HEK293T (cell line): ENCODE data around the gene RBM20.
"Not testable (repeated sequence)": the region's sequence is repeated elsewhere in the genome, so short reads cannot be mapped to it uniquely, and the experiment has no call there.

Experiments
- CTCF ChIA-PET: fragments of 350-600 bp; formaldehyde crosslinking; extraction: SDS; loops from one replicate; lab custom pipeline; 2021; ENCODE audit warnings: antibody characterized with exemption, inconsistent platforms; lab: Yijun Ruan, JAX
- POLR2A ChIA-PET: fragments of 350-600 bp; formaldehyde crosslinking; extraction: SDS; loops from one replicate; lab custom pipeline; 2020; ENCODE audit warnings: antibody characterized with exemption, inconsistent platforms; lab: Yijun Ruan, JAX
- DNase-seq: peaks from one replicate; pipeline ENCODE4 v3.0.0; 2012; ENCODE audit warnings: mixed read lengths; ENCODE audit errors: extremely low spot score
- ARNT ChIP-seq: fragments of 450-650 bp; IDR thresholded peaks from 2 replicates; pipeline ENCODE4 v1.6.1; 2017; ENCODE audit warnings: mild to moderate bottlenecking
- BHLHE40 ChIP-seq: fragments of 450-650 bp; IDR thresholded peaks from 2 replicates; pipeline ENCODE4 v1.6.1; 2016; ENCODE audit warnings: mild to moderate bottlenecking, moderate library complexity, borderline replicate concordance
- CTBP1 ChIP-seq: fragments of 450-650 bp; IDR thresholded peaks from 2 replicates; pipeline ENCODE4 v1.6.1; 2016; ENCODE audit warnings: borderline replicate concordance
- ELF4 ChIP-seq: fragments of 450-650 bp; IDR thresholded peaks from 2 replicates; pipeline ENCODE4 v1.6.1; 2017; ENCODE audit warnings: antibody characterized with exemption
- FOXA1 ChIP-seq: fragments of 450-650 bp; IDR thresholded peaks from 2 replicates; pipeline ENCODE4 v1.6.1; 2016; ENCODE audit warnings: mild to moderate bottlenecking
- FOXK2 ChIP-seq: fragments of 450-650 bp; IDR thresholded peaks from 2 replicates; pipeline ENCODE4 v1.6.1; 2016; ENCODE audit warnings: mild to moderate bottlenecking
- FOXM1 ChIP-seq: fragments of 450-650 bp; IDR thresholded peaks from 2 replicates; pipeline ENCODE4 v1.6.1; 2017; ENCODE audit warnings: mild to moderate bottlenecking, borderline replicate concordance
- HDGF ChIP-seq: fragments of 450-650 bp; IDR thresholded peaks from 2 replicates; pipeline ENCODE4 v1.6.1; 2017; ENCODE audit warnings: antibody characterized with exemption, borderline replicate concordance
- L3MBTL2 ChIP-seq: fragments of 450-650 bp; conservative IDR thresholded peaks from 2 replicates; pipeline ENCODE4 v1.6.1; 2016; ENCODE audit warnings: mild to moderate bottlenecking
- LEF1 ChIP-seq: fragments of 450-650 bp; IDR thresholded peaks from 2 replicates; pipeline ENCODE4 v1.6.1; 2017; ENCODE audit warnings: mild to moderate bottlenecking, borderline replicate concordance
- NFRKB ChIP-seq: fragments of 450-650 bp; IDR thresholded peaks from 2 replicates; pipeline ENCODE4 v1.6.1; 2016; ENCODE audit warnings: mild to moderate bottlenecking, moderate library complexity
- PKNOX1 ChIP-seq: fragments of 450-650 bp; IDR thresholded peaks from 2 replicates; pipeline ENCODE4 v1.6.1; 2016
- SP1 ChIP-seq: fragments of 450-650 bp; IDR thresholded peaks from 2 replicates; pipeline ENCODE4 v1.6.1; 2017
- SUZ12 ChIP-seq: fragments of 450-650 bp; IDR thresholded peaks from 2 replicates; pipeline ENCODE4 v1.6.1; 2016; ENCODE audit warnings: mild to moderate bottlenecking
- TARDBP ChIP-seq: fragments of 450-650 bp; IDR thresholded peaks from 2 replicates; pipeline ENCODE4 v1.6.1; 2016
- ZNF384 ChIP-seq: fragments of 450-650 bp; IDR thresholded peaks from 2 replicates; pipeline ENCODE4 v1.6.1; 2016

Gene RBM20

GRCh38 chr10:110865186-110865808 is 221.2 kb downstream of the RBM20 start:
- CTCF ChIA-PET: interaction anchor here (1.2 kb wide), 1 partner anchor 22 kb away, joined by 8 read pairs; no protein-coding TSS in a partner anchor
- POLR2A ChIA-PET: no interaction called here
- no peak for TF ChIP-seq TARDBP
- no peak for TF ChIP-seq BHLHE40
- no peak for TF ChIP-seq CTBP1
- no peak for TF ChIP-seq SUZ12
- no peak for TF ChIP-seq HDGF
- TF ChIP-seq PKNOX1: no peak
- TF ChIP-seq LEF1: no peak
- TF ChIP-seq NFRKB: no peak
- TF ChIP-seq FOXK2: no peak
- no peak for TF ChIP-seq SP1
- no peak for TF ChIP-seq ELF4
- TF ChIP-seq ARNT: no peak
- no peak for TF ChIP-seq FOXM1
- no peak for DNase-seq

GRCh38 chr10:110865809-110866482 is 221.8 kb downstream of the RBM20 start:
- peak; percentile 82 for TF ChIP-seq PKNOX1
- no peak for TF ChIP-seq LEF1
- POLR2A ChIA-PET: no interaction called here
- CTCF ChIA-PET: interaction anchor here (1.2 kb wide), 1 partner anchor 23 kb away, joined by 8 read pairs; no protein-coding TSS in a partner anchor
- DNase-seq: no peak

GRCh38 chr10:110867011-110867806 is 223.1 kb downstream of the RBM20 start:
- not testable (repeated sequence) for DNase-seq
- CTCF ChIA-PET: interaction anchor here (0.6 to 2.0 kb wide), 3 partner anchors 9 to 54 kb away, joined by 4 to 7 read pairs (median 5); no protein-coding TSS in a partner anchor

GRCh38 chr10:110867807-110868465 is 223.8 kb downstream of the RBM20 start:
- ChIA-PET CTCF (interaction anchor here (2.0 kb wide), 1 partner anchor 9 kb away, joined by 7 read pairs; no protein-coding TSS in a partner anchor), POLR2A (interaction anchor here (0.6 to 1.6 kb wide), 3 partner anchors 9 to 51 kb away, joined by 3 to 7 read pairs (median 3); partner anchors contain the start of genes BBIP1 and SHOC2)
- no peak for TF ChIP-seq PKNOX1
- DNase-seq: no peak

More at GRCh38 chr10:110867011-110867806, 223.1 kb downstream of the RBM20 start:
- POLR2A ChIA-PET: interaction anchor here (1.0 to 1.6 kb wide), 2 partner anchors 8 to 15 kb away, joined by 3 to 7 read pairs; no protein-coding TSS in a partner anchor

GRCh38 chr10:110868981-110869380 is 224.8 kb downstream of the RBM20 start:
- DNase-seq: no peak
- ChIA-PET CTCF (no interaction called here), POLR2A (interaction anchor here (1.6 kb wide), 1 partner anchor 10 kb away, joined by 7 read pairs; no protein-coding TSS in a partner anchor)
- no peak for TF ChIP-seq SUZ12
- no peak for TF ChIP-seq ELF4
- TF ChIP-seq ARNT: no peak
- TF ChIP-seq PKNOX1: no peak
- no peak for TF ChIP-seq HDGF
- no peak for TF ChIP-seq BHLHE40
- TF ChIP-seq LEF1: no peak
- TF ChIP-seq FOXM1: no peak
- no peak for TF ChIP-seq ZNF384
- TF ChIP-seq CTBP1: no peak
- TF ChIP-seq NFRKB: no peak
- TF ChIP-seq TARDBP: no peak
- no peak for TF ChIP-seq L3MBTL2
- no peak for TF ChIP-seq SP1
- no peak for TF ChIP-seq FOXA1
- TF ChIP-seq FOXK2: no peak
